CD4-positive, alpha-beta T cell treated with Interleukin-2 at 100 ng/mL for 4 hours (primary cell): ENCODE measurements around the gene SERPINH1.

Experiments
- DNase-seq: peaks from one replicate; pipeline ENCODE4 v3.0.0-alpha.2; 2020; ENCODE audit warnings: low spot score

Gene SERPINH1

DNA sequence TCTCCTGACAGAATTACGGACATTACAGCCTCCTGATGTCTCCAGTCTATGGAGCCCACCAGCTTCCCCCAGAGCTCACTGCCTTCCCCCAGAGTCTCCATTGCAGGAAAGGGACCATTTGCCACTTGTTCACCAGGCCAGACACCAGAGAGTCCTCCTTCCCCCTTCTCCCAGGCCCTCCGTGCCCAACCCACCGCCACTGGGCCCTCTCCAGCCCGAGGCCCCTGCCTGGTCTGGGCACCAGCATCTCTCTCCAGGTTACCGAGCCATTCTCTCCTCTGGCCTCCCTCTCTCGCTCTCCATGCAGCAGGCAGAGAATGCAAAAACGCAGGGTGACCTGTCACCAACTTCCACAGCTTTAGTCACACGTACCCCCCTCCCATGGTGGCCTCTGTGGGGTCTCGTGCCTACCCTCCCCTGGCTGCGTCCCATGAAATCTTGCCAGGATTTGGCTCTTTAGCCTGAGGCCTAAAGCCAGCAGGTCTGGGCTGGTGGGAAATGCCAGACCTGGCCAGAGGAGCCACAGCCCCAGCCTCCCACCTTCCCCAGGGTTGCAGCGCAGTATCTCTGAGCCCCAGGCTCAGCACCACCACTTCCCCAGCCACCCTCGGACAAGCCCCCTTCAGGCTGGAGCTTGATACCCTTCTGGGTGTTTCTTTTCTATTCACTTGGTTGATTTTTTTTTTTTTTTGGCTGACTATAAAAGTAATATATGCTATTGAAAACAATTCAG lies 6.8 kb upstream of the SERPINH1 start:
- DNase-seq, result no peak

DNA sequence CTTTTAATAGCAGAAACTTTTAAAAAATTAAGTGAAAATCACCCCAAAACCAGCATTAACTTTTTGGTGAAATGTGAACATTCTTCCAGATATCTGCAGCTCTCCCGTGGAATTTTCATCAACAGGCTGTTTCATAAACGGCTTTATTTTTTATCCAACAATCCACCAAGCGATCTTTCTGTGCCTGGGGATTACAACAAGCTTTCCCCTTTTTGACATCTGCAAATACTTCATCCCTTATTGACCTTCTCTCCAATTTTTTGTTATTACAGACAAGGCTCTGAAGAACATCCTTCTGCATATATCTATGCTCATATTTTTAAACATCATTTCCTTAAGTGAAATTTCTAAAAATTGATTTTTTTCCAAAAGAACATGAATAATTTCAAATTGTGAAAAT lies 5.8 kb upstream of the SERPINH1 start:
- DNase-seq, result no peak

DNA sequence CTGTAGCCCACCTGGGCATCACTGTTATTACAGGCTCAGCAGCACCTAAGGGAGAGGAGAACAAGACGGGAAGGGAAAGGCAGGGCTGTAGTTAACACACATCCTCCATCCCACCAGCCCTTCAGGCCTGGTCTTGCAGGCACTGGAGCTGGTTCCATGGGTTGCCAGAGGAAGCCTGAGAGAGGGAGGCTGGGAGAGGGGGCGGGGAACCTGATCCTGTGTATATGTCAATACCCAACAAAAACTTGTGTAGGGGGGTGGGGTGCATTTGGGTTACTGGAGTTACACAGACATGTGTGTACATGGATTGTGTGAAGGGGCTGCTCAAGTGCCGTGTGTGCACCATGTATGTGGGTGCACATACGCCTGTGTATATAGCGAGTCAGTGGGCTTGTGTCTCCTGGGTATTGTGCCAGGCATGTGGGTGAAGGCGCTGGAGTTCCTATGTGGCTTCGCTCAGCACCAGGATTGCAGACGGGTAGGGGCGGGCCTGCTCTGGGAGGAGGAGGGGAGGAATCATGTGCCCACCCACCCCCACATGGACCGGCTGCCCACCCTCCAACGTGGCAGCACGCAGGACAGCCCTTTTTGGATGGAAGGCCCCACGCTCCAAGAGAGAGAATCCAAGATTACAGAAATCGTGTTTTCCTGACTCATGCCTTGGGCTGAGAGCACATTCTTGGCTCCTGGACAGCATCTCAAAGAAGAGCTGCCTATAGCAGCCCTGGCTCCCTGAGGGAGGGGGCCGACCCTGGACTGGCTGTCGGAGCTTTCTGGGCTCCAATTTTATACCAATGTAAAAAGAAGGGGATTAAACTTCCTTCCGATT lies 4.2 kb upstream of the SERPINH1 start:
- DNase-seq, result no peak

DNA sequence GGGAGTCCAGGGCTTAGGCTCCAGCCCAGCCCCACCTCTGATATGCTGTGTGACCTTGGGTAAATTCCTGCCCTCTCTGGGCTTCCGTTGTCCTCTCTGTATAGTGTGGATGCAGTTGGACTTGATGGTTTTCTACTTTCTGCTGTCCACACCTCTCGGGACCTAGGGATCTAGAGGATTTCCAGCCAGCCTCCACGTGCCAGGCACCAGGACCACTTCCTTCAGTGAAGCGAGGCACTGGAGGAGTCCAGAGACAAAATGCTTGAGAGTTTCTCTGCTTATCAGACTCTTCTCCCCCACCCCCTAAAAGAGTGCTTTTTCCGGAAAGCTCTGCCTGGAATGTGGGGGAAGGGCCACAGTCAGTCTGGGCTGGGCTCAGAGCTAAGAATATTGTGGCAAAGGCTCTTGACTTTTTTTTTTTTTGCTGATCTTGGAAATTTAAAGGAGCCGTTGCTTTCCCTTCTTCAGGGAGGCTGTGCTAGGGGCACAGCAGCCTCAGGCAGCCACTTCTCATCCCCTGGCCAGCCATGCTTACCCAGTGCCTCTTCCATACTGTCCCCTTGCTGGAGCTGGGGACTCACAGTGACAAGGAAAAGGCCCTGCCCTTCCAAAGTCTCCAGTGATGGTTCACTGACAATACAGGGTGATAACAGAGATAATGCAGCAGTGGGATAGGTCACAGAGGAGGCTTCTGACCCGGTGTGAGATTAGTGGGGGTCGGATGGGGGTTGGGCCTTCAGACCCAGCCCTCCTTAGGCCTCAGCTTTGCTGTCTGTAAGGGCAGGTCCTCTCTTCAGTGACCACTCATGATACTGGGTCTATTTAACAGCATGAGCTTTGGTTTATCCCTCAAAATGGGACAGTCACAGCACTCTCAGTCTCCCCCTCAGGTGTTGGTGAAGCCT lies 2.9 kb upstream of the SERPINH1 start:
- no peak for DNase-seq

DNA sequence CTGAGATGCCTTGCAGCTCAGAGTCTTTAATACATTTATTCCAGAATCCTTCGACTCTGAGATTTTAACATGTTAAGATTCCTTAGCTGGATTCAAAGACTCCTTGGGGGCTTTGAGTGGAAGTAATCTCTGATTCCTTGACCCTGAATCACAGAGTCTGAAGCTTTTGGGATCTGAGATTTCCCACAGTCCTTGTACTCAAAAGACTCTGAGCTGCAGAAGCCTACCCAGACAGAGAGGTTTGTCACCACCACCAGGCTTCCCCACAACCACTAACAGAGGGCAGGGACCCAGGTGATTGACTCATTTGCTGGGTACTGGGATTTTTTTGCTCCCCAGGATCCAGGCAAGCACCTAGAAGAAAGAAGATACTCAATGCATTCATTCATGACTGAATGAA lies 1.4 kb upstream of the SERPINH1 start:
- no peak for DNase-seq

DNA sequence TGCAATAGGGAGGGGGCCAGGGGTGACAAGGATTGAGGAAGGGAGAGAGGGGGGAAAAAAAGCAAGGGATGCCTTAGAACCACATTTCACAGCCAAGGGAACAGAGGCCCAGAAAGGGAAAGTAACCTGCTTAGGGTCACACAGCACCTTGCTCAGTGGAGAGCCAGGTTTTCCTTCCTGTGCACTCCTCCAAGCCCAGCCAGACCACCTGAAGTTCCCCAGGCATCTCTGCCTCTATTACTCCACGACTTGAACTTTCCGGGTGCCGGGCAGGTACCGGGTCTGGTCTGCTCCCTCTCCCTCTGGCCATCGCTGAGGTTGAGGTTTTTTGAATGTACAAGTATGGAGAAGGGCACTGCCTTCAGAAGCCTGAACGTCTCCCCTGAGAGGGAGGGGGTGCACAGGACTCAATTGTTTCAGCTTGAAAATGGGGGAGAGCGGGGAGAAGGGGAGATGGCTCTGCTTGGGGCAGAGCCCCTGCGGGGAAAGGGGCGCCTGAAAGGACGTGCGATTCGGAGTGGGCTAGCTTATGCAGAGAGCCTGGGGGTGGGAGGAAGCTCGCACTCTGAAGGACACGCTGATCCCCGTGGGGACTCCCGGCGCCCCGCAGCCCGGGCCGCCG lies 516 bp upstream of the SERPINH1 start:
- DNase-seq, result no peak

DNA sequence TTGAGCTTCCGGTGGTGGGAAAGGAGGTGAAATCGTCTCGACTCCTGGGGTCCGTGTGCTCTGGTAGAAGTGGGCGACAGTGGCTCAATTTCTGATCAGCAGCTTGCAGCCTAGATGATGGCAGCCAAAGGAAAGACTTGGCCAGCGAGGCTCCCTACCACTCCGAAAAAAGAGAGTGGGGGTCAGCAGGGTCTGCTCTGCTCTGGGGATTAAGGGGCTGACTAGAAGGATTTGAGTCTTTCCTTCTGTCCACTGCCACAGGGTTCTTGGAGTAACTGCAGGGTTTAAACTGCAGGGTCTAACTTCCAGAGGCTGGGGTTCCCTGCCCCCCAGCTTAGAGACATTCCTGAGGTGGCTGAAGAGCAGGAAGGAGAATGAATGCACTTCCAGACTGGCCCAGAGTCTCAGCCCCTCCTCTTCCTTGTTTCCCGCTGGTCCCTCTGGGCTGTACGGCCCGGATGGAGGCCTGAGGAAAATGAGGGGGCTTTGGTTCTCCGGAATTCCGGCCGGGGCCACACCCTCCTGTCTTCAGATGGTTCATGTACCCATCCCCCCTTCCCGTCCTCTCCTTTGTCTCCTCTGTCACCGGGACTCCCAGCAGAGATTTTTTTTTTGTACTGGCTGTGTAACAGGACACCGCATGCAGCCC lies 907 bp downstream of the SERPINH1 start:
- DNase-seq, result no peak

DNA sequence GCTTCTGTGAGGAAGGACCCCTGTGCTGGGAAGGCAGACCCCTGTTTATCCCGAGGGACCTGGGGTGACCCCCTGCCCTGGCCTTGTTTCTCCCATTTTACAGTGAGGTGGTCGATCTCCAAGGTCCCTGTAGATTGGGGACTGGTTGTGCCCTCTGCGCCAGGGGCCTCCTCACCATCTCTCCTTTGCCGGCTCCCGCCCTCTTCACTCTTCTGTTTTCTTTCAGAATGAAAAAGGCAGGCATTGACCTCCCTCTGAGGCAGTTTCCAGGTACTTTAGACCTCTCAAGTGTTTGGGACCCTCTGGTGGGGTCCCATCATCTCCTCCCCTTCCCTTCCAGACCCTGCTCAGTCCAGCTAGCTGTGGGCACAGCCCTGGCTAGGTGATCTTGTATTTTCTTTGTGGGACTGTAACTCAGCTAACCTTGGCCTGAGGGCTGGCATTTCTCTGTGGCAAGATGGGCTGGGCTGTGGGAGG lies 1.5 kb downstream of the SERPINH1 start:
- no peak for DNase-seq

DNA sequence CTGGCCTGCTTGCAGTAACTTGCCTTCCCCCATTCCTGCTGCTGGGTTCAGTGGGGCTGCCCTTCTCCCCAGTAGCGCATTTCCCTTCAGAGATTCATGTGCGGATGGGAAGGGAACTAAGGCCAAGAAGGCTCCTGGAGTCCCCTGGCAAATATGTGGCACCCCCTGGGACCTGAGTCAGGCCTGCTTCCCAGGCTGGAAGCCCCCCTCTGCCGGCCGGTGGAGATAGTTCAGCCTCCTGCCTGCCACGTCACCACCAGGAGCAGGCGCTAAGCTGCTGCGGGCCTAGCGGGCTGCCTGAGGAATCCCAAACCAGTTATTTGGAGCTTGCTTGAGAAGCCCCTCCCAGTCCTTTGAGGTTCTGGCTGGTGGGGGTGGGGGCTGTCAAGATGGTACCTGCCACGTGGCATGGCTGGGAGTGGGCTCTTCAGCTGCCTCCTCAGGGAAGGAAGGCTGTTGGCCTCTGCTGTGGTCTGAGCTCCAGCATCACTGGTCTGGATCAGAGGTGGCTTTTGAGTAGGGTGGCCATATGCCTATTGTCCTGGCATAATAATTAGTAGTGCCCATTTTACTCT lies 2.0 kb downstream of the SERPINH1 start:
- no peak for DNase-seq

DNA sequence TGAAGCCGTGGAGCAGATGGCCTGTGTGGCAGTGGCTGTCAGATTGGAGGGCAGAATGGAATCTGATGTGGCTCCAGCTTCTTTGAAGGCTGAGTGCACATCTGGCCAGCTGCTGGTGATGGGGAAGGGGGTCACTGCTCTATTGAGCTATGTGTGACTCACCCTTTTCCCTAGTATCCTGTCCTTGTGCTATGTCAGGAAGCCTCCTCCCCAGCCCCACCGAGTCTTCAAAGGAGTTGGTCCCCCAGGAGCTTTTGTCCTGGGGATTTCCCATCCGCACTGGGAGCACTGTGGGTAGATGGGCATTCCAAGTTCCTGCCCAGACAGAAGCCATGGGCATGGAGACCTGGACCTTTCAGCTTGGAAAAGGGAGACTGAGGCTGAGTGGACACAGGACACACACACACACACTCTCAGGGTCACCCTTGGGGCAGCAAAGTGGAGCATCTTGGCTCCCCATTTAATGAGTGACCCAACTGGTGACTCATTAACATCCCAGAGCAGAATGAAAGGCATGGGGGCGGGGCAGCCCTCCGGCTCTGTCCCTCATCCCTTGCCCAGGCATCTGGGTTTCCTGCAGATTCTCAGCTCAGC lies 3.3 kb downstream of the SERPINH1 start:
- DNase-seq, result no peak

DNA sequence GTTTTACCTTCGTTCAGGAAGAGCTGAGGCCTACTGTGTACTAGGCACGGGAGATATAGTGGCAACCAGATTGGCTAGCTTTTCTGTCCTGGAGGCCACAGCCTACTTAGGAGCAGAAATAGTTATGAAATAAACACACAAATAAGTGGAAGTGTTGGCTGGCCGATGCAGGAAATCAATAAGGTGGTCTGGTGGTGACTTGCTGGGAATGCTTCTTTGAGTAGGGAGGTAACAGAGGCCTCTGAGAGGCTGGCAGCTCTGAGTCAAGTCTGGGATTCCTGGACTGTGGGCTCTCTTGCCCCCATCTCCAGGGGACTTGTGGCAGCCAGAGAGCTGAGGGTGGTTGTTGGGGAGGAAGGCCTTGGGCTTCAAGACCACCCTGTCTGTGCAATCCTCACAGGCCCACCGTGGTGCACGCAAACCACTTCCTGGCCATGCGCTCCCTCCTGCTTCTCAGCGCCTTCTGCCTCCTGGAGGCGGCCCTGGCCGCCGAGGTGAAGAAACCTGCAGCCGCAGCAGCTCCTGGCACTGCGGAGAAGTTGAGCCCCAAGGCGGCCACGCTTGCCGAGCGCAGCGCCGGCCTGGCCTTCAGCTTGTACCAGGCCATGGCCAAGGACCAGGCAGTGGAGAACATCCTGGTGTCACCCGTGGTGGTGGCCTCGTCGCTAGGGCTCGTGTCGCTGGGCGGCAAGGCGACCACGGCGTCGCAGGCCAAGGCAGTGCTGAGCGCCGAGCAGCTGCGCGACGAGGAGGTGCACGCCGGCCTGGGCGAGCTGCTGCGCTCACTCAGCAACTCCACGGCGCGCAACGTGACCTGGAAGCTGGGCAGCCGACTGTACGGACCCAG lies 4.1 kb downstream of the SERPINH1 start:
- no peak for DNase-seq

DNA sequence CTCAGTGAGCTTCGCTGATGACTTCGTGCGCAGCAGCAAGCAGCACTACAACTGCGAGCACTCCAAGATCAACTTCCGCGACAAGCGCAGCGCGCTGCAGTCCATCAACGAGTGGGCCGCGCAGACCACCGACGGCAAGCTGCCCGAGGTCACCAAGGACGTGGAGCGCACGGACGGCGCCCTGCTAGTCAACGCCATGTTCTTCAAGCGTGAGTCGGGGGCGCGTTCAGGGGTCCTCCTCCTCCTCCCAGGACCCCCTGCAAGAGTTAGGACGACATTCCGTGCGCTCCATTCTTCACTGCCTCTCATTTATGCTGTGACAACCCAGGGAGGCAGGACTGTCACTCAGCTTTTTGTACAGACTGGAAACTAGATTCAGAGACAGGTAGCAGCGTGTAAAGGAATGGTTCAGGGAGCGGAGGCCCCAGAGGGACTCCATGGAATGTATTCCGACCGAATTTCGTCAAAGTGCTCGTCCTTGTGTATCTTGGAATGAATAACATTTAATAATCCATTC lies 4.8 kb downstream of the SERPINH1 start:
- DNase-seq, result no peak

DNA sequence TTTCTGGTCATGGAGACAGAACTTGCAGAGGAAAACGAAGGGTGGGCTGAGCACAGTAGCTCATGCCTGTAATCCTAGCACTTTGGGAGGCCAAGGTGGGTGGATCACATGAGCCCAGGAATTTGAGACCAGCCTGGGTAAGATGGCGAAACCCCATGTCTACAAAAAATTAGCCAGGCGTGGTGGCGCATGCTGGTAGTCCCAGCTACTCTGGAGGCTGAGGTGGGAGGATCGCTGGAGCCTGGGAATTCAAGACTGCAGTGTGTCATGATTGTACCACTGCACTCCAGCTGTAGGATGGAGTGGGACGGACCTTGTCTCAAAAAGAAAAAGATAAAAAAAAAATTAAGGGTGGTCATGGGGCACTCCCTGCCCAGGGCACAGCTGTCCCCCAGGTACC lies 5.9 kb downstream of the SERPINH1 start:
- no peak for DNase-seq

DNA sequence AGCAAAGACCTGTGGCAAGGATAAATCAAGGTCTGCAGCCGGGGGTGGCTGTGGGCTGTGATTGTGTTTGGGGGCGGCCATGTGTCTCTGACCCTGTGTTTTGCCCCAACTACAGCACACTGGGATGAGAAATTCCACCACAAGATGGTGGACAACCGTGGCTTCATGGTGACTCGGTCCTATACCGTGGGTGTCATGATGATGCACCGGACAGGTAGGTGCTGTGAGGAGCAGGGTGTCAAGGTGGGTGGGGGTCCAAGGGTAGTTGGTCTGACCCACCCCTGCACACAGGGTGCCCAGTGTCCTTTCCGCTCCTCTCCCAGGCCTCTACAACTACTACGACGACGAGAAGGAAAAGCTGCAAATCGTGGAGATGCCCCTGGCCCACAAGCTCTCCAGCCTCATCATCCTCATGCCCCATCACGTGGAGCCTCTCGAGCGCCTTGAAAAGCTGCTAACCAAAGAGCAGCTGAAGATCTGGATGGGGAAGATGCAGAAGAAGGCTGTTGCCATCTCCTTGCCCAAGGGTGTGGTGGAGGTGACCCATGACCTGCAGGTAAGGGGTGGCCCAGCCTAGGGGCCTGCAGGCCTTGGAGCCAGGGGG lies 6.7 kb downstream of the SERPINH1 start:
- DNase-seq, result no peak

DNA sequence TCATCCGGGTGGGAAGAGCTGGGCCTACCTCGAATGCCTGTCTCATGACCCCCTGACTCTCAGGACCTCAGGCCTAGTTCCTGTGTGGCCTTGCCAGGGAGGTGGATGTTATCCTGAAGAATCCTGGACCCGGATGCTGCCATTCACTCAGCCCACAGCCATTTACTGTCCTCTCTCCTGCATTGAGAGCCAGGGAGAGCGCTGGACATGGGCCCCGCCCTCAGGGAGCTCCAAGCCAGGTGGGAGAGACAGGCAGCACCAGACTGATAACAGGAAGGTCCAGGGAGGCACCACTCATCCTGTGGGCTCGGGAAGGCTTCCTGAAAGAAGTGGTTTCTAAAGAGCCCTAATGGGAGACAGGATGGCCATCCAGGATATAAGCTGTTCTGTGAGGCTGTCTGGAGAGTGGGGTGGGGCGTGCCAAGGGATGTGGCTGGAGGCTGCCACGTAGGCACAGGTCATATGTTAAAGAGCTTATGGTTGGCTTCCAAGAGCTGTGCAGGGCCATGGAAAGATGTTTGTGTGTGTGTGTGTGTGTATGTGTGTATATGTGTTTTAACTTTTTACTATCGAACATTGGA lies 8.6 kb downstream of the SERPINH1 start:
- no peak for DNase-seq

DNA sequence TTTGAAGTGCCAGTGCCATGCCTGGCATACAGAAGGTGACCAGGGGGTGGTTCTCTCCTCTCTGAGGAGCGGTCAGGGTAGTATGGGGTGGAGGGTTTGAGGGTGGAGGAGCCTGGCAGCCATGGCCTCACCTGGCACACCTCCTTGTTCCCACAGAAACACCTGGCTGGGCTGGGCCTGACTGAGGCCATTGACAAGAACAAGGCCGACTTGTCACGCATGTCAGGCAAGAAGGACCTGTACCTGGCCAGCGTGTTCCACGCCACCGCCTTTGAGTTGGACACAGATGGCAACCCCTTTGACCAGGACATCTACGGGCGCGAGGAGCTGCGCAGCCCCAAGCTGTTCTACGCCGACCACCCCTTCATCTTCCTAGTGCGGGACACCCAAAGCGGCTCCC lies 9.6 kb downstream of the SERPINH1 start:
- no peak for DNase-seq

DNA sequence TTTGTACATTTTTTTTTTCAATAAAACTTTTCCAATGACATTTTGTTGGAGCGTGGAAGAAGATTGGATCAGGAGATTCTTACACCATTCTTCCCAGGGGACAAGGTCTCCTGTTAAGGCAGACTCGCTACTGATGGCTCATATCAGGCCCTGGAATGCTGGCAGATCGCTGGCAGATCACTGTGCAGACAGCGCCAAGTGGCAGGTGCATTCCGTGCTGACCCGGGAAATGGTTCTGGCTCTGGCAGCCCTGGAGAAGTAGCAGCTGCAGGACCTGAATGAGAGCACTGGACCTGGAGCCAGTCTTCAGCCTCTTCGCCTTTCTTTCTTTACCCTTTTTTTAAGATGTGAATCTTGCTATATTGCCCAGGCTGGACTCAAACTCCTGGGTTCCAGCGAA lies 10.7 kb downstream of the SERPINH1 start:
- no peak for DNase-seq

DNA sequence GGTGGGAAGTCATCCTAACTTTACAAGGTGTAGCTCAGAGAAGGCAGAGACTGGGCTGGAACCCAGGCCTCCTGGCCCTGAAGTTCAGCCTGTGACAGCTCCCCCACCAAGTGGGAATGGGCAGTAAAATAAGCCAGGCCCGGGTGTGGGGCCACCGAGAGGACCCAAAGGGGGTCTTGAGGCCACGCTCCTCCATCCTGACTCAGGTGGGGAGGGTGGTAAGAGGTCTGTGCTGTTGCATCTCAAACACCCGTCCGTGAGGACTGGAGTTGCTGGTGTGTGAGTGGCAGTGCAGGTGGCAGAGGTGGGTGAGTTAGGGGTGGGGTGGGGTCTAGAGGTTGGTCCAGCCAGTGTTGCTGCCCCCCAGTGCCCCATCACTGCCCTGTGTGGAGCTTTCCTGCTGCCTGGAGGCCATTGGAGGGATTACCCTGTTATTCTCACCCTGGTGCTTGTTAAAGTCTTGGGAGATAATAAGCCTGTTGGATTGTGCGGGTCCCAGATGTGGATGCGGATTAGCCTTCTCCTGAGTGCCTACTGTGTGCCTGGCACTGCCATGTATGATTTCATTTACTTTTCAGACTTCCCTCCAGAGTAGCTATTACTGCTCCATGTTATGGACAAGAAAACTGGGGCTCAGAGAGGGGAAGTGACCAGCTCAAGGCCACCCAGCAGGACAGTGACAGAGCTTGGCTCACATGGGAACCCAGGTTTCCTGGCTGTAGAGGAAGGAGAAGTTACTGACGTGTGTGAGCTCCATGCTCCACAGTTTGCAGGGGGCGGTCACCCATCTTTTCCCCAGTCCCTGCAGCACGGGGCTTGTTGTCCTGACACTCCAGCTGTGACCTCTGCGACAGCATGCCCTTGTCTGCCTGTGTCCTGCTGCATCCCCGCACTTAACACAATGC lies 12.9 kb downstream of the SERPINH1 start:
- DNase-seq, result no peak
